Measurements from ENCODE around the gene HGFAC.

HGFAC gene

GRCh38 chr4:3442959-3443749, 1.4 kb downstream of the HGFAC start:
- TF ChIP-seq YY1 (IDR thresholded peaks at IDR 0.05; ENCODE audit: low read depth), result peak; percentile 73; the same call in 1 of the 2 replicates
- TF ChIP-seq RAD21 (IDR thresholded peaks at IDR 0.05; ENCODE audit: low read depth), result peak; percentile 96
- no peak for TF ChIP-seq CEBPB (IDR thresholded peaks at IDR 0.05)
- TF ChIP-seq MAX (IDR thresholded peaks at IDR 0.05), result 0 out of 2 replicates have a peak, but pooled peaks have one; percentile 22

GRCh38 chr4:3443750-3444309, 2.1 kb downstream of the HGFAC start:
- TF ChIP-seq TEAD4 (IDR thresholded peaks at IDR 0.05), result no peak
- no peak for TF ChIP-seq MAX (IDR thresholded peaks at IDR 0.05)
- peak; percentile 45; the same call in 1 of the 2 replicates for TF ChIP-seq ZBTB7A (IDR thresholded peaks at IDR 0.05; ENCODE audit: low read depth)
- TF ChIP-seq CEBPB (IDR thresholded peaks at IDR 0.05), result no peak

- TF ChIP-seq USF1 (IDR thresholded peaks at IDR 0.05), result no peak
- TF ChIP-seq RAD21 (IDR thresholded peaks at IDR 0.05; ENCODE audit: low read depth), result no peak
- TF ChIP-seq CEBPB (IDR thresholded peaks at IDR 0.05), result no peak
- TF ChIP-seq TEAD4 (IDR thresholded peaks at IDR 0.05), result no peak
- TF ChIP-seq TCF12 (IDR thresholded peaks at IDR 0.05; ENCODE audit: low read depth), result no peak
- TF ChIP-seq EP300 (IDR thresholded peaks at IDR 0.05; ENCODE audit: borderline replicate concordance), result no peak
- TF ChIP-seq CREB1 (IDR thresholded peaks at IDR 0.05; ENCODE audit: low read depth), result no peak
- no peak for TF ChIP-seq NFIC (IDR thresholded peaks at IDR 0.05)
- no peak for TF ChIP-seq EGR1 (IDR thresholded peaks at IDR 0.05)
- no peak for TF ChIP-seq REST (IDR thresholded peaks at IDR 0.05; ENCODE audit: low read depth)
- no peak for TF ChIP-seq MAX (IDR thresholded peaks at IDR 0.05)
- no peak for TF ChIP-seq FOXM1 (IDR thresholded peaks at IDR 0.05; ENCODE audit: borderline replicate concordance, low read depth)
- no peak for TF ChIP-seq YY1 (IDR thresholded peaks at IDR 0.05; ENCODE audit: low read depth)
- TF ChIP-seq TAF1 (IDR thresholded peaks at IDR 0.05; ENCODE audit: low read depth), result no peak
- no peak; the same call in 1 of the 2 replicates for TF ChIP-seq ZBTB7A (IDR thresholded peaks at IDR 0.05; ENCODE audit: low read depth)
Measured at GRCh38 chr4:3444351-3445110, 2.8 kb downstream of the HGFAC start.

GRCh38 chr4:3445111-3445820, 3.5 kb downstream of the HGFAC start:
- TF ChIP-seq MAX (IDR thresholded peaks at IDR 0.05) (no peak), ZBTB7A (IDR thresholded peaks at IDR 0.05; ENCODE audit: low read depth) (peak; percentile 49; the same call in 1 of the 2 replicates), NFIC (IDR thresholded peaks at IDR 0.05) (no peak), EGR1 (IDR thresholded peaks at IDR 0.05) (no peak), EP300 (IDR thresholded peaks at IDR 0.05; ENCODE audit: borderline replicate concordance) (no peak)

GRCh38 chr4:3445829-3446545, 4.2 kb downstream of the HGFAC start:
- TF ChIP-seq RAD21 (IDR thresholded peaks at IDR 0.05; ENCODE audit: low read depth), result no peak
- no peak for TF ChIP-seq TCF12 (IDR thresholded peaks at IDR 0.05; ENCODE audit: low read depth)
- TF ChIP-seq FOXM1 (IDR thresholded peaks at IDR 0.05; ENCODE audit: borderline replicate concordance, low read depth), result no peak
- TF ChIP-seq USF1 (IDR thresholded peaks at IDR 0.05), result no peak
- TF ChIP-seq EP300 (IDR thresholded peaks at IDR 0.05; ENCODE audit: borderline replicate concordance), result no peak
